ENCODE results near the gene RETN. TPM values are rescaled to one million over a fixed set of nuclear protein-coding genes. Genes with fewer than 3 reads are reported as not detected.

Gene RETN
- total RNA-seq, 1 experiment from 2014 or later: not detected

DNA sequence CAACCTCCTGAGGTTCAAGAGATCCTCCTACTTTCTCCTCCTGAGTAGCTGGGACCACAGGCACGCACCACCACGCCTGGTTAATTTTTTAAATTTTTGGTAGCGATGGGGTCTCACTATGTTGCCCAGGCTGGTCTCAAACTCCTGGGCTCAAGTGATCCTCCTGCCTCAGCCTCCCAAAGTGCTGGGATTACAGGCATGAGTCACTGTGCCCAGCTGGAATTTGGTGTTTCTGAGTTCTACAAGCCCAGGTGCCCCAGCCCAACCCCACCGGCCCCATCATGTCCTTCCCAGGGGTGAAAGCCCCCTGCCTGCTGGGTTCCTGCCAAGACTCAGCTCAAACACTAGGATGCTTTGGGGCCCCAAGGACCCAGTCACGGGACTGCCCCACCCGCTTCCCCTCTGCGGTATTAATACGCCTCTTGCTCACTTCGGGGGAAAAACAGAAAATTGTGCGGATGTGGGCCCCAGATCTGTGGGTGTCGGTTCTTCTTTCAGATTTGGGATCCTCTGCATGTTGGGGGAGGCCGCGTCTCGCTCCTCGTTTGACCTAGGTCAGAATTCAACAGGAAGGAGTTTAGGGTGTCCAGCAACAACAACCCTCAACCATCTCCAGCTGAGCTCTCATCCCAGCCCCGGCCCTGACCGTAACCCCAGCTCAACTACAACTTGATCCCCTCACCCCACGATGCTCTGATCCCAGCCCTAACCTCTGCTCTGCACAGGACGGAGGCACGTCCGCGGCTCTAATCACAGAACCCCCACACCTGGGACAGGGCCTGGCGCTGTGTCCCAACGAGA, 36.7 kb downstream of the RETN start:
- no peak for DNase-seq (ENCODE audit: extremely low read depth, low read depth)

DNA sequence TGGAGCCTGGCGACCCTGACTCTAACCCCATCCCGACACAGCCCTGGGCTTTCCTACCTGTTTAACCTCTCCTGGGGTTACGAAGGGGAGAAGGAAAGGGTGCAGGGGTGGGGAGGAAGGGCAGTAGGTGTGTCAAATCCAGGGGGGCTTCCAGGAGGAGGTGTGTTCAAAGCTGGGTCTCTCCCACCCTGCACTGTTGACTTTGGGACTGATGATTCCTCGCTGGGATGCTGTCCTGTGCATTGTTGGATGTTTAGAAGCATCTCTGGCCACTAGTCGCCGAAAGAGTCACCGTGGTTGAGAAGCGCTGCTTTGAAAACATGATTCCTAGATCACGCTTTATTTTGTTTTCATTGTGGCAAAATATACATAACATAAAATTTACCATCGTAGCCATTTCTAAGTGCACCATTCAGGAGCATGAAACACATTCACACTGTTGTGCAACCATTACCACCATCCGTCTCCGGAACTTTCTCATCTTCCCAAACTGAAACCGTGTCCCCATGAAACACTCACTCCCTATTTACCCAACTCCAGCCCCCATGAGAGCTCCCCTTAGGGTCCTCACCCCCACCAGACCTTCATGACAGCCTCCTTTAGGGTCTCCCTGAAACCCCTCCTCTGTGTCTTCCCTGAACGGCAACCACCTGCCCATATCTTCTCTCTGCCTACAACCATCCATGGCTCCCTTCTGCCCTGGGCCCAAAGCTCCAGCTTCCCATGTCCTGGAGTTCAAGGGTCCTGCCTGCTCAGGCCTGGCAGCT, 37.5 kb downstream of the RETN start:
- DNase-seq (ENCODE audit: extremely low read depth, low read depth): no peak

DNA sequence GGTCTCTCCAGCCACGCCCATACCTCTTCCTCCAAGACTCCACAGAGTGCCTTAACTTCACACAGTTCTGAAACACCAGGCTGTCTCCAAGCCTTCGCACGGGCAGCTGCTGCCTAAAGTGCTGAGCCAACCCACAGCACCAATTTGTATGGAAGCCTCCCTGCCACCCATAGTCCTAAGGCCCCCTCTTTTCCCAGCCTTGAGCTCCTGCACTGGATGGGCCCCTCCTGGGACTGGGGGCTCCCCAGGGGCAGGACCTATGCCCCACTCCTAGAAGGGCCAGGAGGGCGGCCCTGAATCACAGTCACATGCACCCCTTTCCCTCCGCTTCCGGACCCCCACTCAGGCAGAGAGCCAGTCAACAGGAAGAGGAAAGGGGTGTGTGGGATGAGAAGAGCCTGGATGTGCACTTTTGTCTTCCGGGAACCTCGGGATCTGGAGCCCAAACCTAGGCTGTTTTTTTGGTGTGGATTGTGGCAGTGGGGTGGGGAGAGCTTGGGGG, 38.2 kb downstream of the RETN start:
- no peak for DNase-seq (ENCODE audit: extremely low read depth, low read depth)

DNA sequence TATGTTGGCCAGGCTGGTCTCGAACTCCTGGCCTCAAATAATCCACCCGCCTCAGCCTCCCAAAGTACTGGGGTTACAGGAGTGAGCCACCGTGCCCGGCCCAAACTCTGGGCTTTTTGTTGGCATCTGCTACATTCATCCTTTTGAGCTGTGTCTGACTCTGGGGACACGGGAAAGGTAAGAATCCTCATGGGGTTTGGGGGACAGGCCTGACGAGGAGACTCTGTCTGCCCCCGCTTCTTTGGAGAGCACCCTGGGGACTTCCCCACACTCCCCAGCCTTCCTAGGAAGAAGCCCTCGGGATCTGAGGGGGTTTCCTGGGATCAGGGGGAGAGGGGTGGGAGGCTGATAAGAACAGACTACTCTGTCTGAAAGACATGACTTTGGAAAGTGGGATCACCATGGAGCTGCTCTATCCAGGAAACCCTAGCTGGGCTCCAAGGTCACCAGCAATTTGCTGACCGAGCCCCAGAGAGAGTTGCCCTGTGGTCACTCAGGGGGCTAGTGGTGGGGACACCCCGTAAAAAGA, 41.1 kb downstream of the RETN start:
- DNase-seq (ENCODE audit: extremely low read depth, low read depth): no peak

DNA sequence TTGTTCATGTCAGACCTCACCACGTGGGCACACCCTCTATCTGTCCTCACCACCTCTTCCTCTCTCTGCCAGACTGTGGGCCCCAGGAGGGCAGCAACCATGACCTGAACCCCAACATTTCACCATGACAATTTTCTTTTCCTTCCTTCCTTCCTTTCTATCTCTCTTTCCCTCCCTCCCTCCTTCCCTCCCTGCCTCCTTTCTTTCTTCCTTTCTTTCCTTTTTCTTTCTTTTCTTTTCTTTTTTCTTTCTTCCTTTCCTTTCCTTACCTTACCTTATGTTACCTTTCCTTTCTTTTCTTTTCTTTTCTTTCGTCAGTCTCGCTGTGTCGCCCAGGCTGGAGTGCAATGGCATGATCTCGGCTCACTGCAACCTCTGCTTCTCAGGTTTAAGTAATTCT, 41.8 kb downstream of the RETN start:
- no peak for DNase-seq (ENCODE audit: extremely low read depth, low read depth)

DNA sequence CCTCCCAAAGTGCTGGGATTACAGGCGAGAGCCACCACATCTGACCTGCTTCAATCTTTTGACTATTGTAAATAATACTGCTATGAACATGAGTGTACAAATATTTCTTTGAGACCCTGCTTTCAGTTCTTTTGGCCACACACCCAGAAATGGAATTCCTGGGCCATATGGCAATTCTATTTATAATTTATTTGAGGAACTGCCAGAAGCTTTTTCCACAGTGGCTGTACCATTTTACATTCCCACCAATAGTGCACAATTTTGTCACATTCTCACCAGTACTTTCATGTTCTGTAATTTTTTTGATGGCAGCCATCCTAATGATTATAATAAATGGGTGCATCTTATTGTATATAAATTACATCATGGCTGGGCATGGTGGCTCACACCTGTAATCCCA, 46.8 kb downstream of the RETN start:
- DNase-seq (ENCODE audit: extremely low read depth, low read depth): no peak

DNA sequence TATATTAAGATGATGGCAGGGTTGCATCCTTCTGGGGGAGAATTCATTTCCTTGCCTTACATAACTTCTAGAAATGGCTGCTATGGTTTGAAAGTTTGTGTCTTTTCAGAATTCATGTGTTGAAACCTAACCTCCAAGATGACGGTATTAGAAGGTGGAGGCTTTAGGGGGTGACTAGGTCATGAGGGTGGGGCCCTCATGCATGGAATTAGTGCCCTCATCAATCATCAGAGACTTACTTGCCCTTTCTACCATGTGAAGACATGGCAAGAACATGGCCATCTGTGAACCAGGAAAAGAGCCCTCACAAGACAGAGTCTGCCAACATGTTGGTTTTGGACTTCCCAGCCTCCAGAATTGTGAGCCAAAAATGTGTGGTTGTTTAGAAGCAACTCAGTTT, 47.9 kb downstream of the RETN start:
- DNase-seq (ENCODE audit: extremely low read depth, low read depth): no peak

DNA sequence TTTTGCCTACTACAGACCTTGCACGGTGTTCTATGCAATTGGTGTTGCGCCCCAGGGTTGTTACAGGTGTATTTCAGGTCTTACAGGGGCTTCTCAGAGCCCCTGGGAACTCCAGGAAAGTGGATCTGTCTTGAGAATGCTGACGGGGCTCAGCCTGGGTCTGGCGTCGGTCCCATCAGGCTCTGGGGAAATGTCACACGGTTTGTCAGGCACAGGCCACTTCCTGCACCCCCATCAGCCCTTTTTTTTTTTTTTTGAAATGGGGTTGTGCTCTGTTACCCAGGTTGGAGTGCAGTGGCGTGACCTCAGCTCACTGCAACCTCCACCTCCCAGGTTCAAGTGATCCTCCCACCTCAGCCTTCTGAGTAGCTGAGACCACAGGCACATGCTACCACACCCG, 49.8 kb downstream of the RETN start:
- DNase-seq (ENCODE audit: extremely low read depth, low read depth): no peak

Other genes starting within 250 kb of the RETN start
- 1.5 and 2.1 TPM in 2 replicates for gene PEX11G, start 180.0 kb upstream of the RETN start, total RNA-seq (2014; rRNA removed; shearing (Covaris generic))
- gene ZNF358, start 152.9 kb upstream of the RETN start, total RNA-seq (2014; rRNA removed; shearing (Covaris generic)): 5.9 and 7.6 TPM in 2 replicates
- 3.3 and 3.9 TPM in 2 replicates for gene MCOLN1, start 146.4 kb upstream of the RETN start, total RNA-seq (2014; rRNA removed; shearing (Covaris generic))
- gene PNPLA6, start 133.3 kb upstream of the RETN start, total RNA-seq (2014; rRNA removed; shearing (Covaris generic)): 40.8 and 45.5 TPM in 2 replicates
- 0.35 and 0.89 TPM in 2 replicates for gene CAMSAP3, start 73.2 kb upstream of the RETN start, total RNA-seq (2014; rRNA removed; shearing (Covaris generic))
- gene XAB2, start 39.5 kb upstream of the RETN start, total RNA-seq (2014; rRNA removed; shearing (Covaris generic)): 34.8 and 36.0 TPM in 2 replicates
- 20.4 and 20.6 TPM in 2 replicates for gene PET100, start 39.3 kb upstream of the RETN start, total RNA-seq (2014; rRNA removed; shearing (Covaris generic))
- gene PCP2, start 35.3 kb upstream of the RETN start, total RNA-seq (2014; rRNA removed; shearing (Covaris generic)): not detected in 2 replicates
- 18.9 and 19.4 TPM in 2 replicates for gene STXBP2, start 31.9 kb upstream of the RETN start, total RNA-seq (2014; rRNA removed; shearing (Covaris generic))
- not detected in 2 replicates for gene MCEMP1, start 8.0 kb downstream of the RETN start, total RNA-seq (2014; rRNA removed; shearing (Covaris generic))
- 40.2 and 73.1 TPM in 2 replicates for gene TRAPPC5, start 11.8 kb downstream of the RETN start, total RNA-seq (2014; rRNA removed; shearing (Covaris generic))
- gene FCER2, start 33.1 kb downstream of the RETN start, total RNA-seq (2014; rRNA removed; shearing (Covaris generic)): not detected in 2 replicates
- gene CLEC4G, start 63.1 kb downstream of the RETN start, total RNA-seq (2014; rRNA removed; shearing (Covaris generic)): not detected in 2 replicates
- gene CD209, start 78.5 kb downstream of the RETN start, total RNA-seq (2014; rRNA removed; shearing (Covaris generic)): not detected in 2 replicates
- gene CLEC4M, start 94.2 kb downstream of the RETN start, total RNA-seq (2014; rRNA removed; shearing (Covaris generic)): 0.05 TPM in 1 of 2 replicates, not detected in the other
- 10.9 and 11.2 TPM in 2 replicates for gene EVI5L, start 161.2 kb downstream of the RETN start, total RNA-seq (2014; rRNA removed; shearing (Covaris generic))
- gene PRR36, start 205.3 kb downstream of the RETN start, total RNA-seq (2014; rRNA removed; shearing (Covaris generic)): 0.43 TPM in 1 of 2 replicates, not detected in the other
- 4.6 and 5.2 TPM in 2 replicates for gene LRRC8E, start 219.5 kb downstream of the RETN start, total RNA-seq (2014; rRNA removed; shearing (Covaris generic))
- 13.6 and 15.7 TPM in 2 replicates for gene MAP2K7, start 234.8 kb downstream of the RETN start, total RNA-seq (2014; rRNA removed; shearing (Covaris generic))
- gene TGFBR3L, start 245.8 kb downstream of the RETN start, total RNA-seq (2014; rRNA removed; shearing (Covaris generic)): 6.0 and 10.9 TPM in 2 replicates